NK-92 treated with Interleukin-12 subunit alpha and Interleukin-12 subunit beta, amount 100 ng/mL, for 24 hours (cell line): ENCODE results near the gene GPRIN3.
"Not testable (repeated sequence)": the region's sequence is repeated elsewhere in the genome, so short reads cannot be mapped to it uniquely, and the experiment has no call there.

ENCODE experiments used
- DNase-seq: peaks from one replicate; lab custom pipeline; 2025; lab: John Stamatoyannopoulos, UW

The GPRIN3 gene

DNA sequence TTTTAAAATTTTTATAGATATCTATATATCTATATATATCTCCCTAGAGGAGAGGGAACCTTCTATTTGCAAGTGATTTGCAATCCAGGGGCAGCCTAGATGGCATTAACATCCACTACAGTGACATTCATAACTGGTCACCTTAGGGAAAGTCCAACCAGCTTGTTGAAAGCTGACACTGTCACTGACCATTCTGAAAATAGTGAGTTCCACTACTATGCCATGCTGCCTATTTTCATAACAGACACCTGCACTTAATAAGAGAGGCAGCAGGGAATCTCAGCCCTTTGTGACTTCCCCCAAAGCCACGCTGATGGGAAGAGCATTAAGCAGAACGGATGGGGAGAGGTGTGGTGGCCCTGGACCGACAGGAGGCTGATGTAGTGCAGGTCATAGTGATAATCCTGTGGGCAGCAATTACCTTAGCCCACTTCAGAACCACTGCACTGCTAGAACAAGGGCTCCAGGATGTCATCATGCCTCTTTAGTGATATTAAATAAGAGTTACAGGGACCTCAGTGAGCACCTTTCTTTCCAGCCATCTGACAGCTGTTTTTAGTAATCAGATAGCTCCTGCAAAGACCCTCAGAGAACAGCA lies 51.3 kb downstream of the GPRIN3 start:
- DNase-seq, result no peak

DNA sequence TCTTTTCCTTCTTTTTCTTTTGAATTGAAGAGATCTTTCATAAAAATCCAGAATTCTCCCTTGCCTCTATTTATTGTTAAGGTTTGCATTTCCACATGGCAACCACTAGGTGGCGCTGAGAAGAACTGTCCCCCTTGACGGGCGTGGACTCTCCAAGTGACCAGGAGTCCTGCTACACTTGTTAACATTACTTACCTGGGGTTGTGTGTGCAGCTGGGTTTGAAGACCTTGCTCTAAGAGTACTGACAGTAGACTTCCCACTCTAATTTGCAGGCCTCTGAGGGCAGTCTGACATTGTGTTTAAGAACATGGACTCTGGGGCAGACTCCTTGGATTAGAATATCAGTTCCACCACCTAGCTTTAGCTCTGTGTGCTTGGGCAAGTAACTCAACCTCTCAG lies 52.8 kb downstream of the GPRIN3 start:
- no peak for DNase-seq

DNA sequence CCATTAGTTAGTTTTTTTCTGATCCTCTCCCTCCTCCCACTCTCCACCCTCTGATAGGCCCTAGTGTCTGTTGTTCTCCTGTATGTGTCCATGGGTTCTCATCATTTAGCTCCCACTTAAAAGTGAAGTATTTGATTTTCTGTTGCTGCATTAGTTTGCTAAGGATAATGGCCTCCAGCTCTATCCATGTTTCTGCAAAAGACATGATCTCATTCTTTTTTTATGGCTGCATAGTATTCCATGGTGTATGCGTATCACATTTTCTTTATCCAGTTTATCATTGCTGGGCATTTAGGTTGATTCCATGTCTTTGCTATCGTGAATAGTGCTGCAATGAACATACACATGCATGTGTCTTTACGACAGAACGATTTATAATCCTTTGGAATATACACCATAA lies 53.3 kb downstream of the GPRIN3 start:
- DNase-seq, result not testable (repeated sequence)

- no peak for DNase-seq
Observed at GRCh38 chr4:89253935-89254334, 53.7 kb downstream of the GPRIN3 start.

DNA sequence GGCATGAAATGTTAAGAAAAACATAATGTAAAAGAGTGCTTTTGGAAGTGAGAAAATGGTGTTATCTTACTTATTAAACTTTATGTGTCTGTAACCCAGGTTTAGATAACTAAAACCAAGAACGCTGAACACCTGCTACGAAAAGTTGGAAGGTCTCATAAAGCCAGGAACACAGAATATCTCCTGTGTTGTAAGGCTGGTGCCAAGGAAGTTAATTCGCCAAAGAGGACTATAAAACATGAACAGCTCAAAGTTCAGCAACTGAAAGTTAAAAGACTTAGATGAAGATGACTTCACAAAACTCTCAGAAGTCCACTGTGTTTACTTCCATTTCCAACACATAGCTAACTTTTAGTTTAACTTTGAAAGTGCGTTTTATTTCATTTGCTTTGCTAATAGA lies 54.3 kb downstream of the GPRIN3 start:
- no peak for DNase-seq

GRCh38 chr4:89251396-89251795 lies 56.2 kb downstream of the GPRIN3 start:
- DNase-seq, result no peak

- no peak for DNase-seq
Observed at GRCh38 chr4:89249716-89250361, 57.8 kb downstream of the GPRIN3 start.

DNA sequence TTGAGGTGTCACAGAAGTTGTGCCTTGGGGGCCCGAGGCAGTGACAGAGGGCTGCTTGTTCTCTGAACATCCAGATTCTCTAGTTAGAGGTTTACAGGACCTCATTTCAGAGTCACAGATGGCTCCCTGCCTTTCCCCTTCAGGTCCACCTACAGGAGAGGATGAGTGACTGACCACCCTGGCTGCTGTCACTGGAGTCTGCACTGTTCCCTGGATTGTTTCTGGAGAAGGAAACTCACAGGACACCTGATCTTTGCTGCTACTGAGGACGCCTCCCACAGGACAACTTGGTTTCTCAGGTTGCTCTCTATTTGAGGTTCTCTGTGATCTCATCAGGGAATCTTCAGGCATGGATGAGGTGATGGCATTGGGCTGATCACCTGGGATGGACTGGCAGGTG lies 58.3 kb downstream of the GPRIN3 start:
- no peak for DNase-seq

- no peak for DNase-seq
Observed at GRCh38 chr4:89248879-89249281, 58.7 kb downstream of the GPRIN3 start.

GRCh38 chr4:89247951-89248350 lies 59.6 kb downstream of the GPRIN3 start:
- no peak for DNase-seq

- DNase-seq, result no peak
Observed at GRCh38 chr4:89245459-89245858, 62.1 kb downstream of the GPRIN3 start.

- DNase-seq, result no peak
Observed at GRCh38 chr4:89243733-89244252, 63.8 kb downstream of the GPRIN3 start.

- DNase-seq, result no peak
Observed at GRCh38 chr4:89242864-89243732, 64.5 kb downstream of the GPRIN3 start.

DNA sequence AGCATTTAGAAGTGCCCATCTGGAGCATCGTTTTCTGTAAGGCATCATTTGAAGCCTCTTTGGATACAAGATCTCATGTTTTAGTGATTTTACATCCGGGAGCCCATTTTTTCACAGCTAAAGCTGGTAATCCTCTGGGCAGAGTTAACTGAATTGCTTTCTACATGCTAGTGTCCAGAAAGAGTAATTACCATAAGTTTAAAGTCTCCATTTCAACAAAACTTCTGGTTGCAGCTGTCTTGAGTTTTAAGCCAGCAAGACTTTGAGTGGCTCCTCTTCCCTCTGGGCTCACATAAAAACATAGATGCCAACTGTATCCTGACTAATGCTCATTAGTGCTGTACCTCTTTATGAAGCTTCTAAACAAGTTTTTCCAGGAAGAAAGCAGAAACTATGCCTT lies 65.4 kb downstream of the GPRIN3 start:
- DNase-seq, result no peak

DNA sequence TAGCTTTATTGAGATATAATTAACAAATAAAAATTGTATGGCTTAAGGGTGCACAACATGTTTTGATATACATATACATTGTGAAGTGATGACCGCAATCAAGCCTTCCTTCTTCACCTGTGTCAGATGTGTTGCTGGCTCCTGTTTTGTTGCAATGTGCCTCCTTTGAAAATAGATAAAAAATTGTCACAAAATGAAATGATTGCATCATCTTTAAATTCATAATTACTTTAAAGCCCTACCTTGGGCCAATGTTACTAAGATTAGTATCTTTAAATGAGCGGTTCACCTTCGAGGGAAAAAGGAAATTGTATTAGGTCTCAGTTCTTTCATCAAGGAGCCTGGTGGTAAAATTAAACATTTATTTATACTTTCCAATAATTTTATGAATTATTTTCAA lies 77.3 kb downstream of the GPRIN3 start:
- no peak for DNase-seq

DNA sequence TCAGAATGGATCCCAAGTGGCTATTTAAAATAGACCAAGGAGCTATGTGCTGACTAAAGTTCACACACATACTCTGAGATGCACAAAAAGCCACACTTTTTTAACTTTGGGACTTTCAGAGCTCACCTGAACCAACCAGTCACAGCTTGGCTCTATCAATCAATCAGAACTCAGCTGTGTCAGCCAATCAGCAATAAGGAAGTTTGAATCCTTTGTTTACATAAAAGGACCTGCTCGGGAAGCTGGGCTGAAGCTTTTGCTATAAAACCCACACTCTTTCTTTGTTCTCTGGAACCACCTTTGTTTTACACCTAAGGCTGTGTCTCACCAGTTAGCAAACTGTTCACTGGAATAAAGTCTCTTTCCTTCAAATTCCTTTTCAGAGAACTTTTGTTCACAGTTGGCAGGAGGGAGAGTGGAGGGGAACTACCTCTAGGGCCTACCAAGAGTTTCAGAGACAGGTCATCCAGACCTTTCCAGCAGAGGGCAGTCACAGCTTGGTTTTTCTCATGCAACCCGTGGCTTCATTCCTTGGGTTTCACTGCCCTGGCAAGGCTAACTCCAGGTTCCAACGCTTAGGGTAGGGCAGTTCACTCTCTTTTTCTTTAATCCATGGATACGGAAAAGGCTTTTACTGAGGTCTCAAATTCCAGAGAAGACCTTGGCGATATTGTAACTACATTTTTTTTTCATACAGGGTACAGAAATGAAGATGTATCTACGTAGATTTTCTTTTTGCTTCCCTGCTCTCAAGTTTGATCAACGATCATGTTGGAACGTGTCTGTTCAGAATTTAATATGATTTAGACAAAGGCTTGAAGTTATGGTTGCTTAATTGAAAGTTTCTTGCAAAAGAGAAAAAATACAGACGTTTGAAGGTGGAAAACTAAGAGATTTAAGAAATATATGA lies 80.7 kb downstream of the GPRIN3 start:
- DNase-seq, result no peak

DNA sequence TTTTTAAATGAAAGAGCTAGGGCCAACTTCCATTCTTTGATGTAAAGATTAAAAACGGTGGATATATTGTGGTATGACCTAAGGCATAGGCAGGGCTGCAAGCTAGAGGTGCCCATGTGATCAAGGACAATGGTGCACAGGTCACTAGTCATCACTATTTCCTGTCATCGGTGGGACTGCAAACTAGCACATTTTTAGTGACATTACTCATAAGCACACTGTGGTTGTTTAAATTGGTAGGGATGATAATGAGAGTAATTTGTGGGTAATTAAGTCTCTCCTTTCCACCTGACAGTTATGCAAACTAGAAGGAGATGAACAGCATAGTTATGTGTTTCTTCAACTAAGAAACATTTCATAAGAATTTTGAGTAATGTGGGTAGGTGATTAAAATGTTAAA lies 85.4 kb downstream of the GPRIN3 start:
- peak; percentile 5 for DNase-seq

- no peak for DNase-seq
Observed at GRCh38 chr4:89221167-89221867, 86.3 kb downstream of the GPRIN3 start.

DNA sequence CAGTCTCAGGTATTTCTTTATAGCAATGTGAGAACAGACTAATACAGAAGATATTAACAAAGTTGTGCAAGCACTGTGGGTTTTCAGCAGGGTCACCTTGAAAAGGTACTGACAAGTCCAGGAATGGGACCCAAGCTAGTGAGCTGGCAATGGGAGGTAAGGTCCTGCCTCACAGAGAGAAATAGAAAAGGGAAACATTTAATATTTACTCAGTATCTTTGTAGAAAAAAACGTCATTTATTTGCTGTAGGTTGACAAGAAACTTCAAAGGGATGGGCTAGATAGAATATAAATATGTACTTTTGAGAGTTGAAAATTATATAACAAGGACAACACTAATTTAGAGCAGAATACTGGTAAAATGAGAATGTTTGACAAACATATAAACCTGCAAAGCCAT lies 89.0 kb downstream of the GPRIN3 start:
- no peak for DNase-seq

DNA sequence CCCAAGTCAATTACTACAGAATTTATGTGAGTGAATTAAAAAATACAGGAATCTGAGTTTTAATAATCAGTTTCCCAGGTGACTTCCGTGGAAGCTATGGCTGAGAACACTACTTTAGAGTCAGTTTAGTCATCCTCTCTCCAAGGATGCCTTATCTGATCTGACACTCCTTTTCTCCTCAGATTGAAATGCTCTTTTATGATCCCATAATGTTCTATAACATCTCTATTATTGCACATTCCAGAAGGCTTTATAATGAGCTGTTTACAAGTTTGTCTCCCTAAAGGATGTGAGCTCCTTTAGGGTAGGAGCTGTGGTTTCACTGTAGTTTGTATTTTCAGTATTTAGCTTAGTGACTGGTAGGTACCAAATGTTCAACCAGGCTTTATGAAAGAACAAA lies 90.0 kb downstream of the GPRIN3 start:
- no peak for DNase-seq

DNA sequence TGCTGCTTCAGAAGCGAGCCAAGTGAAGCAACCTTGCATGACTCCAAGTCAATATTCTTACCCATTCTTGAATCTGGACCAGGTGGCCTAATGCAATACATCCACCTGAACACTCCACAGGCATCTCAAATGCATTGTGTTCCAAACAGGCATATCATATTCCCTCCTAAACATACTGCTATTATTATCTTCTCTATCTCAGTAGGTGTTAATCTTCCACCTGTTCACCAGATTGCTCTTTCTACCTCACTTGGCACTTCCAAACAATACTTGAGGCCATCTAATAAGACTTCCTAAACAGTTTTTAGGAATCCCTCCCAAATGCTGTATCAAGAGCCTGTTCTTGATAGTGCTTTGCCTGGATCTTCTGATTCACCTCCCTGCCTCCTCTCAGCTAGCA lies 90.7 kb downstream of the GPRIN3 start:
- DNase-seq, result no peak
